Hematopoietic multipotent progenitor cell (in vitro differentiated cells): ENCODE measurements around the gene PTPRD. TPM values are rescaled to one million over a fixed set of nuclear protein-coding genes. Genes with fewer than 3 reads are reported as not detected.

Experiments used
- DNase-seq, 3 donors: peaks; one replicate each; pipeline ENCODE4 v3.0.0-alpha.2; 2011 to 2015; ENCODE audit warnings: low read depth in 2 of 3, low spot score in 2 of 3
- total RNA-seq: library from RNA; depleted of rRNA; stranded (reverse); fragments of >200 nt; gene quantifications from one replicate; pipeline ENCODE4 v1.2.3, GENCODE V29; 2012

PTPRD gene
- total RNA-seq, 1 donor, result 16.2 TPM

GRCh38 chr9:8351436-8351835, 2261.4 kb downstream of the PTPRD start:
- no peak for DNase-seq

- no peak for DNase-seq
These were observed 2262.9 kb downstream of the PTPRD start for GRCh38 chr9:8349901-8350300.

- DNase-seq, result no peak
These were observed 2263.4 kb downstream of the PTPRD start for GRCh38 chr9:8349376-8349775.

- DNase-seq, result no peak
These were observed 2264.0 kb downstream of the PTPRD start for GRCh38 chr9:8348756-8349155.

- no peak for DNase-seq
These were observed 2266.5 kb downstream of the PTPRD start for GRCh38 chr9:8346296-8346695.

GRCh38 chr9:8338767-8339510, 2273.9 kb downstream of the PTPRD start:
- no peak for DNase-seq

- DNase-seq, result no peak
These were observed 2274.7 kb downstream of the PTPRD start for GRCh38 chr9:8337834-8338766.

GRCh38 chr9:8332871-8333270, 2279.9 kb downstream of the PTPRD start:
- no peak for DNase-seq

- no peak for DNase-seq
These were observed 2280.5 kb downstream of the PTPRD start for GRCh38 chr9:8332331-8332650.

- no peak for DNase-seq
These were observed 2281.1 kb downstream of the PTPRD start for GRCh38 chr9:8331507-8332330.

GRCh38 chr9:8329561-8330283, 2283.1 kb downstream of the PTPRD start:
- DNase-seq, result no peak

- DNase-seq, result no peak
These were observed 2297.6 kb downstream of the PTPRD start for GRCh38 chr9:8315211-8315610.

GRCh38 chr9:8309258-8309657, 2303.5 kb downstream of the PTPRD start:
- DNase-seq, result no peak

- DNase-seq, result no peak
These were observed 2308.1 kb downstream of the PTPRD start for GRCh38 chr9:8304720-8305119.

- DNase-seq, result no peak
These were observed 2311.5 kb downstream of the PTPRD start for GRCh38 chr9:8301296-8301695.

GRCh38 chr9:8297047-8297446, 2315.8 kb downstream of the PTPRD start:
- no peak for DNase-seq

- no peak for DNase-seq
These were observed 2320.1 kb downstream of the PTPRD start for GRCh38 chr9:8292657-8293056.

- DNase-seq, result no peak
These were observed 2323.1 kb downstream of the PTPRD start for GRCh38 chr9:8289681-8290080.

GRCh38 chr9:8287970-8288369, 2324.8 kb downstream of the PTPRD start:
- DNase-seq, result no peak

GRCh38 chr9:8287501-8287900, 2325.3 kb downstream of the PTPRD start:
- DNase-seq, result no peak
